Activated naive CD4-positive, alpha-beta T cell treated with anti-CD3 and anti-CD28 coated beads, Interleukin-2, amount 10 ng/mL, durations not matched to agents 7 days and 5 days (primary cell): Measurements from ENCODE around the gene TAPBPL.
"Not testable (repeated sequence)": the region's sequence is repeated elsewhere in the genome, so short reads cannot be mapped to it uniquely, and the experiment has no call there.

Source experiments
- CTCF ChIA-PET: fragments of 350-600 bp; sonication (Branson Sonifier 250); formaldehyde crosslinking; loops from one replicate; lab custom pipeline; 2021; ENCODE audit warnings: antibody characterized with exemption; lab: Charles Lee
- DNase-seq: peaks from one replicate; pipeline ENCODE4 v3.0.0-alpha.2; 2020
- H3K27ac Mint-ChIP-seq: one replicate; pipeline ENCODE4 v1.8.0; 2021; ENCODE audit warnings: mild to moderate bottlenecking, moderate library complexity, mixed read lengths
- H3K27me3 Mint-ChIP-seq: one replicate; pipeline ENCODE4 v1.8.0; 2021; ENCODE audit warnings: mild to moderate bottlenecking, mixed read lengths
- H3K36me3 Mint-ChIP-seq: one replicate; pipeline ENCODE4 v1.8.0; 2021; ENCODE audit warnings: mixed read lengths
- H3K4me1 Mint-ChIP-seq: one replicate; pipeline ENCODE4 v1.8.0; 2021; ENCODE audit warnings: mixed read lengths
- H3K4me3 Mint-ChIP-seq: one replicate; pipeline ENCODE4 v1.8.0; 2021; ENCODE audit warnings: mild to moderate bottlenecking, moderate library complexity, mixed read lengths
- H3K9me3 Mint-ChIP-seq: one replicate; pipeline ENCODE4 v1.8.0; 2021; ENCODE audit warnings: mixed read lengths

The TAPBPL gene

DNA sequence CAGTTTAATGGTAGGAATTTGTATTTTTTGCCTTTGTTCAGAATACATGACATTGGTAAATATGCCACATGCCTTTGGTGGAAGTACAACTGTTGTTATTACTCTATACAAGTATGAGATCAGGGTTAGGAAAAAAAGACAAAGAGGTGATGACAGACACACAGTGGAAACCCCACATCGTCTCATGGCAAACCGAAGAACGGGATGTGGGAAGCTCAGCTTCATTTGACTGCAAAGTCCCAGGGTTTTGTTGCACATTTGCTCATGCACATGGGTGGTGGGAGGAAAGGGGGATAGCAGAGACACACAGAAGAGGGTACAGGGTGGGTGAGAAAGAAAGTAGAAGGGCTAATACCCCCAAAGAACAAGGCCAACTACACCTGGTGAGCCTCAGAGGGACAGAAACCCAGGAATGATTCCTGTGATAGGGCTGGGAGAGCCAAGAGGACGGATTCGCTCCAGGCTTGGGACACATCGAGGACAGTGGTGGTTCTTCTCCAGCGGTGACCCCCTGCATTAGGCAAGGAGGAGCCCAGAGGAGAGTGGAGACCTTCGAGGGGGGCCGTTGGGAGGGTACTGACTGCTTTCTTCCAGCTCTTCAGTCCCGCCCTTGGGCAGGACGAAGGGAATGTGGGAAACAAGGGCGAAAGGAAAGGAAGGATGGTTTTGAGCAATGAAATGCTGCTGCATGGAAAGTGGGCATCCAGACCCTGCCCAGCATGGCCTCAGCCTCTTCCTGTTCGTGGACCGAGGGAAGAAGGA is 10.6 kb downstream of the TAPBPL start:
- H3K4me3 Mint-ChIP-seq = peak overlapping the region; percentile 75
- H3K36me3 Mint-ChIP-seq = peaks cover 87% of the 10 kb centered on the region
- CTCF ChIA-PET = interaction anchor here (1.0 to 6.6 kb wide), 7 partner anchors 8 to 127 kb away, joined by 3 to 231 read pairs (median 19); partner anchors contain the start of genes CD27, TAPBPL and VAMP1
- peak; percentile 56 for DNase-seq
- H3K27me3 Mint-ChIP-seq = no peaks in the 10 kb centered on the region
- peaks cover 90% of the 10 kb centered on the region for H3K4me1 Mint-ChIP-seq
- no peaks in the 10 kb centered on the region for H3K9me3 Mint-ChIP-seq
- H3K27ac Mint-ChIP-seq = peak overlapping the region; percentile 100

DNA sequence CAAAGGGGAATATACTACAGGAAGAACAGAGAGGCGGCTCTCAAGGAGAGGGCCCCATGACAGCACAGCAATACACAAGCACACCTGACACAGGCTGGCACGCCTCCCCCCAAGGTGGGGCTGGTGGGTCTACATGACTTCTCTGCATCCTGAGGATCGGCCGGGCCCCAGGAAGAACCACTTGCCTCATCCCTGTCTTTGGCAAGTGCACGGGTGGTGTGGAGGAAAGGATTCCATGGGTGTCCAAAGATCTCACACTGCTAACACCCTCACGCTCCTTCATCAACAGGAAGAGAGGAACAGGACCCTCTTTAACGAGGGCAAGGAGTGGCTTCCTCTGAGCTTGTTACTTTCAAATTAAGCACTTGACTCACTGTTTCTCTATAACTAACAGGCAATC is 11.4 kb downstream of the TAPBPL start:
- Mint-ChIP-seq H3K36me3 (peaks cover 85% of the 10 kb centered on the region), H3K4me3 (peak overlapping the region; percentile 75)
- CTCF ChIA-PET = interaction anchor here (0.8 to 6.6 kb wide), 12 partner anchors 11 to 140 kb away, joined by 3 to 231 read pairs (median 6); partner anchors contain the start of genes CD27 and TAPBPL

DNA sequence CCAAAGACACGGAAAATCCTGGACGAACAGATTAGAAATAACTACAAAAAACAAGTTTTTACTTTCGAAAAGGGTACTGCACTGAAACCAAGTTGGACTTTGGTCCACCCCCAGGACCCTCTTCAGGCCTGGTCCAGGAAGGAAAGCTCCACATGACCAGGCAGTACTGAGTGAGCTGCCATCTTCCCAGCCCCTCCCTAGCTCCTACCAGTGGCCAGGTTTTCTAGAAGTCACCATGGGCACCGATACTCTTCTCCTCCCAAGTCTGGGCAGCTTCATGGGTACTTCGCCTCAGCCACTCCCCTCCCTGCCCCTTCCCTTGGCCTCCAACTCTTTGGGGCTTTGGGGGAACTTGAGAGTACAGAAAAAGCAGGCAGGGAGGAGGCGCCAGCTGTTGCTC is 12.0 kb downstream of the TAPBPL start:
- Mint-ChIP-seq H3K27me3 (no peaks in the 10 kb centered on the region), H3K4me1 (peaks cover 94% of the 10 kb centered on the region), H3K27ac (peak overlapping the region; percentile 100), H3K9me3 (no peaks in the 10 kb centered on the region), H3K36me3 (peaks cover 85% of the 10 kb centered on the region), H3K4me3 (peak overlapping the region; percentile 75)
- DNase-seq = no peak
- CTCF ChIA-PET = interaction anchor here (0.8 to 6.6 kb wide), 13 partner anchors 12 to 141 kb away, joined by 3 to 231 read pairs (median 6); partner anchors contain the start of genes CD27 and TAPBPL

More for the DNA sequence above, 11.4 kb downstream of the TAPBPL start:
- peaks cover 94% of the 10 kb centered on the region for H3K4me1 Mint-ChIP-seq
- no peaks in the 10 kb centered on the region for H3K27me3 Mint-ChIP-seq
- no peaks in the 10 kb centered on the region for H3K9me3 Mint-ChIP-seq
- peak overlapping the region; percentile 100 for H3K27ac Mint-ChIP-seq
- peak; percentile 57 for DNase-seq

DNA sequence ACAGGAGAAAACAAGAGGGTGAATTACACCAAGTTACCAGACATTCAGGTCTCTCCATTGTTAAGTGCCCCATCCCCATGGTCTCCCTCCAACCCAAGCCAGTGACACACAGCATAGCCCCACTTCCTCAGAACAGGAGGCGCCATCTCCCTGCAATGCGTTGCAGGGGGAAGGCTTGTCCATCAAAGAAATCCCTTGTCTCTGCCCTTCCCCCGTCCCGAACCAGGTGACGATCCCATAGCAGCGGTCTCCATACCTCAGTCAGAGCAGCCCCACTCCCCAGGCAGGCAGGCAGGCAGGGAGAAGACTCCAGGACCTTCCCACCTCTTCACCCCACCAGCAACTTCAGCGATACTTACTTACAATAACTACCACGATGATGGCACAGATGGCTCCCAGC is 12.7 kb downstream of the TAPBPL start:
- Mint-ChIP-seq H3K27me3 (no peaks in the 10 kb centered on the region), H3K36me3 (peaks cover 85% of the 10 kb centered on the region), H3K27ac (peak overlapping the region; percentile 100), H3K9me3 (no peaks in the 10 kb centered on the region), H3K4me1 (peaks cover 95% of the 10 kb centered on the region), H3K4me3 (peak overlapping the region; percentile 59)
- CTCF ChIA-PET = interaction anchor here (0.8 to 6.6 kb wide), 25 partner anchors 13 to 142 kb away, joined by 3 to 231 read pairs (median 10); partner anchors contain the start of genes CD27, GAPDH, TAPBPL and TNFRSF1A
- DNase-seq = no peak

DNA sequence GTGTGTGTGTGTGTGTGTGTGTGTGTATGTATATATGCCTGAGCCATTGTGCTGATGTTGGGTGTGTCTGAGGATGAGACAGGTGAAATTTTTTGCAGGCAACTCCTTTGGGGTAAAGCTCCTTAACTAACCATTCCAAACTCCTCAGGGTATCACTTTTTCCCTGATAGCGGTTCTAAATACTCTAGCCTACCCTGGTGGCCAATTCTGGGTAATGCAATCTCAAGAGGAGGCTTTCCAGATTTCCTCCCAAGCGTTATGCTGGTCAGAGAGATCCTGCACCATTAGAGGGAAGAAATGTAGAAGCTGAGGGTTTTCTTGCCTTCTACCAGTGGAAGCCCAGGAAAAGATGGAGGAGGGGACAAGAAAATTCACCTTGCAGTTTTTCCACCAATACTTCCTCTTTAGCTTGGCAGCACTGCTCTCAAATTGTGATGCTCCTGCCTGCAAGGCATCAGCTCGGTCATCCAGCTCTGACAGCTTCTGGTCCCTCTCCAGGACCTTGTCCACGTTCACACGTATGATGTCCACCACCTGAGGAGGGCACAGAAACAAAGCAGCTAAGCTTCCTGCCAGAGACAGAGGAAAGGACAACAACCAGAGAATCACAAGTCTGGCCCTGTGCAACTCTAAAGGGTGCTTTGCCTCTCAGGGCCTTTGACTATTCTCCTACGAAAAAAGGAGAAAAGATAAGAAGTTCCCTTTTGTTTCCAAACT is 13.8 kb downstream of the TAPBPL start:
- Mint-ChIP-seq H3K9me3 (no peaks in the 10 kb centered on the region), H3K27ac (peak overlapping the region; percentile 85), H3K4me1 (peaks cover 89% of the 10 kb centered on the region), H3K36me3 (peaks cover 82% of the 10 kb centered on the region), H3K27me3 (no peaks in the 10 kb centered on the region), H3K4me3 (no peak overlapping the region)
- DNase-seq = peak; percentile 60
- CTCF ChIA-PET = interaction anchor here (0.6 to 6.6 kb wide), 35 partner anchors 10 to 219 kb away, joined by 3 to 231 read pairs (median 5); partner anchors contain the start of genes CD27, GAPDH, MRPL51 and TAPBPL

DNA sequence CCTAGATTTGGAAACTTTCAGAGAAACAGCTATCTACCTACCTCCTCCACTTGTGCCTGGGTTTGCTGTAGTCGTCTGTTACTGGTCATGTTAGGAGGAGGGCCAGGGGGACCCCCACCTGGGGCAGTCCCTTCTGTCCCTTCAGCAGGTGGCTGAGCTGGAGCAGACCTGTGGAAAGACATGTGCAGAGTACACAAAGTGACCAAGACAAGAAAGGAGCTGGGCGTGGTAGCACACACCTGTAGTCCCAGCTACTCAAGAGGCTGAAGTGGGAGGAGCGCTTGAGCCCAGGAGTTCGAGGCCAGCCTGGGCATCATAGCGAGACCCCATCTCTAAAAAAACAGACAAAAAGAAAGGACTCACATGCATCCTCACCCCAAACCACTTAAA is 14.3 kb downstream of the TAPBPL start:
- no peak for DNase-seq
- no peaks in the 10 kb centered on the region for H3K9me3 Mint-ChIP-seq
- no peaks in the 10 kb centered on the region for H3K27me3 Mint-ChIP-seq
- CTCF ChIA-PET = interaction anchor here (0.6 to 6.6 kb wide), 26 partner anchors 10 to 218 kb away, joined by 3 to 231 read pairs (median 8); partner anchors contain the start of genes CD27, MRPL51, TAPBPL and TNFRSF1A
- no peak overlapping the region for H3K4me3 Mint-ChIP-seq
- H3K4me1 Mint-ChIP-seq = peaks cover 86% of the 10 kb centered on the region
- peak overlapping the region; percentile 33 for H3K27ac Mint-ChIP-seq
- H3K36me3 Mint-ChIP-seq = peaks cover 77% of the 10 kb centered on the region

DNA sequence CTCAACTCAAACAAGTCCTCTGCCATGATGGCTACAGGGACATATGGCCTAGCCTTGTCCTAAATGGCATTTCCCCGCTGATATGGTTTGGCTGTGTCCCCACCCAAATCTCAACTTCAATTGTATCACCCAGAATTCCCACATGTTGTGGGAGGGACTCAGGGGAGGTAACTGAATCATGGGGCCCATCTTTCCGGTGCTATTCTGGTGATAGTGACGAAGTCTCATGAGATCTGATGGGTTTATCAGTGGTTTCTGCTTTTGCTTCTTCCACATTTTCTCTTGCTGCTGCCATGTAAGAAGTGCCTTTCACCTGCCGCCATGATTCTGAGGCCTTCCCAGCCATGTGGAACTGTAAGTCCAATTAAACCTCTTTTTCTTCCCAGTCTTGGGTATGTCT is 14.9 kb downstream of the TAPBPL start:
- H3K4me1 Mint-ChIP-seq = peaks cover 86% of the 10 kb centered on the region
- not testable (repeated sequence) for H3K4me3 Mint-ChIP-seq, DNase-seq, H3K9me3 Mint-ChIP-seq, H3K27me3 Mint-ChIP-seq
- peak overlapping the region; percentile 33 for H3K27ac Mint-ChIP-seq
- H3K36me3 Mint-ChIP-seq = peaks cover 72% of the 10 kb centered on the region
- CTCF ChIA-PET = interaction anchor here (1.8 to 6.6 kb wide), 10 partner anchors 15 to 144 kb away, joined by 5 to 231 read pairs (median 18); partner anchors contain the start of genes CD27, MRPL51 and TAPBPL

DNA sequence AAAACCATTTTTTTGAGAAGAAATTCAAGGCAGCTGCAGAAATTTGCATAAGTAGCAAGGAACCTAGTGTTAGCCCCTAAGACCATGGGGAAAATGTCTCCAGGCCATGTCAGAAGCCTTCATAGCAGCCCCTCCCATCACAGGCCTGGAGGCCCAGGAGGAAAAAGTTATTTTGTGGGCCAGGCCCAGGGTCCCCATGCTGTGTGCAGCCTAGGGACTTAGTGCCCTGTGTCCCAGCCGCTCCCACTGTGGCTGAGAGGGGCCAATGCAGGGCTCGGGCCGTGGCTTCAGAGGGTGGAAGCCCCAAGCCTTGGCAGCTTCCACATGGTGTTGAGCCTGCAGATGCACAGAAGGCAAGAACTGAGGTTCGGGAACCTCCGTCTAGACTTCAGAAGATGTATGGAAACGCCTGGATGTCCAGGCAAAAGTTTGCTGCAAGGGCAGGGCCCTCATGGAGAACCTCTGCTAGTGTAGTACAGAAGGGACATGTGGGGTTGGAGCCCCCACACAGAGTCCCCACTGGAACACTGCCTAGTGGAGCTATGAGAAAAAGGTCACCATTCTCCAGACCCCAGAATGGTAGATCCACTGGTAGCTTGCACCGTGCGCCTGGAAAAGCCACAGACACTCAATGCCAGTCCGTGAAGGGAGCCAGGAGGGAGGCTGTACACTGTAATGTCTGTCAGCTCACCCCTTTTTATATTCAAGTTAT is 15.9 kb downstream of the TAPBPL start:
- H3K9me3 Mint-ChIP-seq, DNase-seq, H3K27me3 Mint-ChIP-seq: not testable (repeated sequence)
- H3K4me1 Mint-ChIP-seq = peaks cover 82% of the 10 kb centered on the region
- H3K36me3 Mint-ChIP-seq = peaks cover 62% of the 10 kb centered on the region
- peak overlapping the region; percentile 94 for H3K4me3 Mint-ChIP-seq
- peak overlapping the region; percentile 3 for H3K27ac Mint-ChIP-seq
- CTCF ChIA-PET = interaction anchor here (3.6 kb wide), 1 partner anchor 43 kb away, joined by 33 read pairs; no protein-coding TSS in a partner anchor

DNA sequence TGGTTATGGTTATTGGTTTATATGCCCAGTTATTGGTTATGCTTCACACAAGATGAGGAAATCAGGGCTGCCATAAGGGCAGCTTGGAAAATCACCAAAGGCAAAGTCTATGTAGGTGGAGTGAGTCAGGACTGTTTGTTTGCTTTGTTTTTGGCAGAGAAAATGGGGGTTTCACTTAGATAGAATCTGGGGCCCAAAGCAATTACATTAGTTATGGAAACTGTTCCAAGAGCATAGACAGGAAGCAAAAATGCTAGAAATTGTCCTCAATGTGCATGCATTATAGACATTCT is 16.4 kb downstream of the TAPBPL start:
- H3K36me3 Mint-ChIP-seq = peaks cover 57% of the 10 kb centered on the region
- CTCF ChIA-PET = interaction anchor here (3.6 kb wide), 1 partner anchor 43 kb away, joined by 33 read pairs; no protein-coding TSS in a partner anchor

DNA sequence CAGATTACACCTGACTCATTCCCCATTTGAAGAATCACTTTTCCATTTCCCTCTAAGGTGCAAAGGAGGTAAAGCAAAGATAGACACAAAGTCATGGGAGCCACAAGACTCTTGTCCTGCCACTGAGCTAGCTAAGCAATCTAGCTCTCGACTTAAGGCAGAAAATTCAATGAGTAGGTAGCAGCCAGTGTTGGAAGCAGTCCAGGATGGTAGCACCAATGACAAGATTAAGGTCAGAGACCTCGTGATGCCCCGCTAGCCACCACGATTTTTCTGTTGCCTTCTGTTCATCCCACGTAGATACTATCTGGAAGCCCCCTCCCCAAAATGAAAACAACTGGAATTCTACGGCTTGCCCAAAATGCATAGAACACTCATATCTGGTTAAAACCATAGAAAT is 17.2 kb downstream of the TAPBPL start:
- Mint-ChIP-seq H3K9me3 (no peaks in the 10 kb centered on the region), H3K36me3 (peaks cover 49% of the 10 kb centered on the region), H3K27ac (peak overlapping the region; percentile 93), H3K4me1 (peaks cover 68% of the 10 kb centered on the region), H3K4me3 (peak overlapping the region; percentile 94), H3K27me3 (peaks cover 11% of the 10 kb centered on the region)
- CTCF ChIA-PET = interaction anchor here (3.6 kb wide), 1 partner anchor 44 kb away, joined by 33 read pairs; no protein-coding TSS in a partner anchor
- DNase-seq = no peak

More for the DNA sequence above, 16.4 kb downstream of the TAPBPL start:
- no peak for DNase-seq
- H3K27ac Mint-ChIP-seq = no peak overlapping the region
- peaks cover 9% of the 10 kb centered on the region for H3K27me3 Mint-ChIP-seq
- H3K9me3 Mint-ChIP-seq = no peaks in the 10 kb centered on the region
- H3K4me3 Mint-ChIP-seq = peak overlapping the region; percentile 94
- H3K4me1 Mint-ChIP-seq = peaks cover 77% of the 10 kb centered on the region

DNA sequence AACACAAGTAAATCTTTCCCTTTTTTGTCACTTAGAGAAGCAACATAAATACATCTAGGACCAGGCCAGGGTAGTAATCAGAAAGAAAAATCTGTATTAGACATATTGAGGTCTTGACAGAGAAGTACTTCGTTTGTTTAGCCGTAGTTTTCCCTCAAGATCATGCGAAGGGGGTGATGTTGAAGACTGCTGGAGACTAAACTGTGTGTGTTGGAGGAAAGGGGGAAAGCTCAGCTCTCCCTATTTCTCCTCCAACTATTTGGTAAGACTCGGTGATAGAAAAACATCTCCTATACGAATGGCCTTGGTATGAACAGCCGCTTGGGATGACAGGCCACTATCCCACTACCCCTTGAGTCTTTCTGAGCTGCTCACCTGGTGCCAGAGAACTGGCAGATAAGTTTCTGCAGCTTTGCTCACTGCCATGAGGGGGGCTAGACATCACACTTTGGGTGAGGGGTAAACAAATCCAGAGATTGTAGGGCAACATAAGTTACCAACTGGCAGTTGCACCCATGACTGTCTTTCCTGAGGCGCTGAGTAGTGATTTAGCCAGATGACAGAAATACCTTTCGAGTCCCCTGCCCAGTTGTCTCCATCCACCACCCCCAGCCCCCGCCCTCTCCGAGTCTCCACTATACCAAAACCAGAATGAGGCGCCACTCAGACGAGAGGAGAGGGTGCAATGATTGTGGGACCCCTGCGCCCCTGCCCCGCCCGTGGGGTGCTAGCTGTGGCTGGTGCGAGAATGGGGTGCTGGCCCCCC is 17.9 kb downstream of the TAPBPL start:
- Mint-ChIP-seq H3K4me3 (peak overlapping the region; percentile 94), H3K9me3 (no peaks in the 10 kb centered on the region), H3K36me3 (peaks cover 42% of the 10 kb centered on the region), H3K27ac (peak overlapping the region; percentile 93), H3K4me1 (peaks cover 61% of the 10 kb centered on the region), H3K27me3 (peaks cover 18% of the 10 kb centered on the region)
- CTCF ChIA-PET = interaction anchor here (0.6 to 3.6 kb wide), 13 partner anchors 8 to 146 kb away, joined by 3 to 33 read pairs (median 3); partner anchors contain the start of genes IFFO1 and TAPBPL
- DNase-seq = no peak

DNA sequence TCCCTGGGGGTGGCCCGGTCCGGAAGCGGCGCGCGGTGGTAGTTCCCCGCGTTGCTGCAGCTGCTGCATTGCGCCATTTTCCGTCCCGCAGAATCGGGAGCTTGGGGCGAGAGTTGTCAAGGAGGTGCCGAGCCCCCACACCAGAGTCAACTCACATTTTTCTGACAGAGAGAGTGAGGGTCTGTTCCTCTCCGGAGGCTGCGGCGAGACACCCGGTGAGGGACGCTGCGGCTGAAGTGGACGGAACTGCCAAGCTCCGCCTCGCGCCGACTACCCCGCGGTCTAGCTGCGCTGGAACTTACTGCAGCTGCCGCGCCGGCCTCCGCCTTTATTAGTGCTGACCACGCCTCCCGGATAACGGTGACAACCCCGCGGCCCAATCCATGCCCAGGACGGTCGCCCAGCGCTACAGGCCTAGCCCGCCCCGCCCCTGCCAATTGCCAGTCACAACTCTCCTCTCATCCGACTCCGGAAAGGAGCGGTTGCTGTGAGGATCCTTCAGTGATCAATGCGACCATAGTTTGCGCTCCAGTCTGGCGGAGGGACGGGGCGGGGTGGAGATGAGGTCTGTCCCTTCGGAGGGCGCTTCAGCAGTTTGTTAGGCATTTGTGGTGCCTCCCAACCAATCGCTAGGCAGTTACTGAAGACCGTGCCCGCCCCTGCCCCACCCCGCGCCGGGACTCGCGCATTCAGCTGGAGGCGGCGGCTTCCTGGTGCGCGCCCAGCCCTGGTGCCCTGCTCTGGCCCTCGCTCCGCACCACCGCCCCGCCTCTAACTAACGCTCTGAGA is 18.7 kb downstream of the TAPBPL start, which contains the start of gene VAMP1:
Gene VAMP1, minus strand, starts transcription at position 303 of the 789 bp plus-strand sequence. Its CDS starts 146 bp downstream, at position 157.
- CTCF ChIA-PET = interaction anchor here (0.8 to 3.6 kb wide), 13 partner anchors 8 to 147 kb away, joined by 3 to 33 read pairs (median 3); partner anchors contain the start of genes IFFO1 and TAPBPL
- Mint-ChIP-seq H3K27ac (peak within 1 kb of the TSS; percentile 93), H3K4me3 (peak within 1 kb of the TSS; percentile 94), H3K36me3 (peaks cover 36% of the 10 kb centered on the region), H3K9me3 (no peaks in the 10 kb centered on the region), H3K27me3 (peaks cover 24% of the 10 kb centered on the region), H3K4me1 (peaks cover 56% of the 10 kb centered on the region)
- DNase-seq = peak; percentile 100
